Heart right ventricle (tissue), 16 donors: Measurements from ENCODE around the gene TFAM. TPM values are rescaled to one million over a fixed set of nuclear protein-coding genes. Genes with fewer than 3 reads are reported as not detected.

Experiments used
- ATAC-seq, 8 donors: fragments of 200-7000 bp; cut with Tn5 transposase; one replicate each; pipeline ENCODE4 v1.9.1; 2020; ENCODE audit warnings: mild to moderate bottlenecking in 8 of 8, moderate library complexity in 8 of 8, moderate number of reproducible peaks in 1 of 8
- DNase-seq, 2 donors: peaks; one replicate each; pipeline ENCODE4 v3.0.0-alpha.2; 2020
- H3K27ac ChIP-seq, 10 donors: fragments of 200-600 bp; sonication (generic) in 2 of 10; one replicate each; pipeline versions ENCODE4 v1.5.0 to v1.8.0; 2020 to 2022; ENCODE audit warnings: mild to moderate bottlenecking in 3 of 10
- H3K27me3 ChIP-seq, 7 donors: fragments of 200-600 bp; one replicate each; pipeline ENCODE4 v1.8.0; 2021 to 2022; ENCODE audit warnings: mild to moderate bottlenecking in 2 of 7
- H3K36me3 ChIP-seq, 9 donors: fragments of 200-600 bp; sonication (generic) in 1 of 9; one replicate each; pipeline versions ENCODE4 v1.5.0 to v1.8.0; 2020 to 2022; ENCODE audit warnings: mild to moderate bottlenecking in 2 of 9
- H3K4me1 ChIP-seq, 9 donors: fragments of 200-600 bp; sonication (generic) in 1 of 9; one replicate each; pipeline versions ENCODE4 v1.5.0 to v1.8.0; 2020 to 2022; ENCODE audit warnings: mild to moderate bottlenecking in 4 of 9
- H3K4me3 ChIP-seq, 10 donors: fragments of 200-600 bp; sonication (generic) in 2 of 10; one replicate each; pipeline versions ENCODE4 v1.5.0 to v1.8.0; 2020 to 2022; ENCODE audit warnings: mild to moderate bottlenecking in 7 of 10, moderate library complexity in 2 of 10
- H3K9me3 ChIP-seq, 11 donors: fragments of 200-600 bp in 10 of 11; sonication (generic) in 2 of 11; one replicate each; pipeline versions ENCODE4 v1.5.0 to v1.8.0; 2013 to 2022; ENCODE audit warnings: mild to moderate bottlenecking in 2 of 11, control low read depth in 1 of 11, moderate library complexity in 1 of 11
- WGBS, 2 donors: extraction: QIAGEN DNeasy Blood & Tissue Kit; methylation state at CpG; one replicate each; pipeline ENCODE4 v1.1.7; 2013; ENCODE audit warnings: inconsistent platforms in 1 of 2; 5-methylcytosine and 5-hydroxymethylcytosine counted together
- intact Hi-C, 10 donors: fragments of 100-400 bp; cut with DNase I; formaldehyde crosslinking; loops; one replicate each; pipeline versions ENCODE4 v1.11.1 to v1.14.2; 2022
- polyA plus RNA-seq, 2 donors: library from polyadenylated mRNA; stranded (reverse); fragments of 200-250 nt; gene quantifications; one replicate each; pipeline ENCODE4 v1.2.3, GENCODE V29; 2013
- total RNA-seq, 10 donors: library from RNA; stranded (reverse); fragmentation: NEBNext Ultra II Directional in 3 of 10; extraction: Animal tissue kit (Norgen Biotek cat#: 25700) in 3 of 10; gene quantifications; one replicate each; pipeline versions ENCODE4 v1.2.1 to v1.2.4, GENCODE V29; 2021 to 2023
- TF ChIP-seq, protein P1 (sequence below), 9 donors: fragments of 200-600 bp; sonication (generic) in 2 of 9; IDR thresholded peaks; one replicate each; pipeline versions ENCODE4 v1.5.0 to v1.8.0; 2021 to 2022; ENCODE audit warnings: antibody characterized with exemption in 9 of 9, mild to moderate bottlenecking in 5 of 9, moderate library complexity in 1 of 9
- donor health status: Arrhythmogenic right ventricular cardiomyopathy.
- donor health status: ischemic (EF 13 %, LVEDD 7.1; RV severe dilation, severe dysfunction).
- donor health status: healthy with polysubstance abuse.
- donor health status: DM: no; HTN: yes; CAD: no.
- donor health status: DM: no; HTN: no; CAD: no.
- donor health status: ischemic (EF 25% LVEDD 6.9; RV normal size, moderate dysfunction).
- donor health status: ischemic (EF 25% LVEDD 5.7; RV mildly dilated, moderate dysfunction).
- donor health status: healthy.
- donor health status: DM: yes; HTN: yes; CAD: no.
- donor health status: Ischemic cardiomyopathy.
- donor health status: ischemic (EF 35%, LVEDD 5.7; RV mildly dilated, moderate dysfunction).
- donor health status: nonischemic (EF 11% LVEDD 7.7; RV severe dilation, severe dysfunction).
- donor health status: DM: yes; HTN: yes; CAD: no.
- donor health status: PGD.
- donor health status: ischemic (EF 29% LVEDD 5.4; RV normal size, mild dysfunction).
- donor health status: nonischemic (EF 23%, LVEDD 6.1; RV moderate dilation, normal function).

The TFAM gene
- total and polyA plus RNA-seq, 12 donors = 3.8 to 36.5 (median 31.0) TPM

DNA sequence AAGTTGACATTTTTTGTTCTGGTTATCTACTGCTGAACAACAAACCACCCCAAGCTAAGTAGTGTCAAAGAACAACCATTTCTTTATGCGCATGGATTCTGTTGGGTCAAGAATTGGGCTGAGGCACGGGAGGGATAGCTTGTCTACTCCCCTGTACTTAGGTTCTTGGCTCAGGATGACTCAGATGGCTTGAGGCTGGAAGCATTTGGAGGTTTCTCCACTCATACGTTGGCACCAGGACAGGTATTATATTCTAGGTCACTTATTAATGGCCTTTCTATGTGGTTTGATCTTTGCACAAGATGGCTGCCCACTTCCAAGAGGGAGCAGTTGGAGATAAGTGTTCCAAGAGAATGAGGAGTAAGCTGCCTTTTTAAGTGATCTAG lies 11.8 kb upstream of the TFAM start:
- 80 to 85% methylated on average over 3 of the region's 3 CpGs for WGBS, 2 donors
- DNase-seq (no peak), ATAC-seq (peak in 1 of 8 donors; percentile 37)
- H3K9me3 ChIP-seq = no peaks in the 10 kb centered on the region
- intact Hi-C loops = no loop called here
- no peak overlapping the region for H3K4me3 ChIP-seq
- H3K27me3 ChIP-seq = no peaks in the 10 kb centered on the region
- peaks cover 0 to 5% (median 0%) of the 10 kb centered on the region in 9 donors for H3K4me1 ChIP-seq
- TF ChIP-seq, protein P1, sequence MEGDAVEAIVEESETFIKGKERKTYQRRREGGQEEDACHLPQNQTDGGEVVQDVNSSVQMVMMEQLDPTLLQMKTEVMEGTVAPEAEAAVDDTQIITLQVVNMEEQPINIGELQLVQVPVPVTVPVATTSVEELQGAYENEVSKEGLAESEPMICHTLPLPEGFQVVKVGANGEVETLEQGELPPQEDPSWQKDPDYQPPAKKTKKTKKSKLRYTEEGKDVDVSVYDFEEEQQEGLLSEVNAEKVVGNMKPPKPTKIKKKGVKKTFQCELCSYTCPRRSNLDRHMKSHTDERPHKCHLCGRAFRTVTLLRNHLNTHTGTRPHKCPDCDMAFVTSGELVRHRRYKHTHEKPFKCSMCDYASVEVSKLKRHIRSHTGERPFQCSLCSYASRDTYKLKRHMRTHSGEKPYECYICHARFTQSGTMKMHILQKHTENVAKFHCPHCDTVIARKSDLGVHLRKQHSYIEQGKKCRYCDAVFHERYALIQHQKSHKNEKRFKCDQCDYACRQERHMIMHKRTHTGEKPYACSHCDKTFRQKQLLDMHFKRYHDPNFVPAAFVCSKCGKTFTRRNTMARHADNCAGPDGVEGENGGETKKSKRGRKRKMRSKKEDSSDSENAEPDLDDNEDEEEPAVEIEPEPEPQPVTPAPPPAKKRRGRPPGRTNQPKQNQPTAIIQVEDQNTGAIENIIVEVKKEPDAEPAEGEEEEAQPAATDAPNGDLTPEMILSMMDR (IDR thresholded peaks at IDR 0.05) = no peak
- H3K36me3 ChIP-seq = peaks cover 0 to 27% (median 3%) of the 10 kb centered on the region in 9 donors
- no peak overlapping the region for H3K27ac ChIP-seq

DNA sequence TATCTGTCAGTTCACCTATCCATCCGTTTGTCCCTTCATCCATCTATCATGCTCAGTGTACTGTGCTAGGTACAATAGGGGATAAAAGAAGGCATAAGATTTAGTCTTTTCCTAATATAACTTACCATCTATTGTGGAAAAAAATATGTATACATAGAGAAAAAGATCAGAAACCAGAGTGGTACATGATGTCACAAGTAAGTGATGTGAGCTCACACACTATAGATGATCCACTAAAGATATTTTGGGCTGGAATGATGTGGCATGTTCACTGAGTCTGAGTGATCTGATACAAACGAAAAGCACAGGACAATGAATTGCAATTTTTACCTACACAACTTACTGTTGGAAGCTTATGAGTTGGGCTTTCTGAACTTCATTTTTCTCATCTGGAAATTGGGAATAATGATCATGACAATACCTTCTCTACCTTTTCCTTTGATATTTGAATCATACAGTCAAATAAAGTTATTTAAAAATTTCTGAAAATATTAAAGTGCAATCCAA lies 2.7 kb upstream of the TFAM start:
- no peak for DNase-seq
- intact Hi-C loops = loop anchor here in 4 of 10 donors (10.0 kb wide), 2 partner anchors 48 to 208 kb away; partner anchors contain the start of gene UBE2D1 (in 2 of the 4)
- H3K27ac ChIP-seq = no peak overlapping the region
- peaks cover 0 to 32% (median 22%) of the 10 kb centered on the region in 9 donors for H3K4me1 ChIP-seq
- no peaks in the 10 kb centered on the region for H3K27me3 ChIP-seq
- H3K36me3 ChIP-seq = peaks cover 0 to 11% (median 3%) of the 10 kb centered on the region in 9 donors
- no peak overlapping the region for H3K4me3 ChIP-seq
- ATAC-seq = no peak
- TF ChIP-seq, protein P1 (IDR thresholded peaks at IDR 0.05) = no peak
- H3K9me3 ChIP-seq = no peaks in the 10 kb centered on the region
- WGBS, 2 donors = 82 to 85% methylated on average over 2 of the region's 2 CpGs

DNA sequence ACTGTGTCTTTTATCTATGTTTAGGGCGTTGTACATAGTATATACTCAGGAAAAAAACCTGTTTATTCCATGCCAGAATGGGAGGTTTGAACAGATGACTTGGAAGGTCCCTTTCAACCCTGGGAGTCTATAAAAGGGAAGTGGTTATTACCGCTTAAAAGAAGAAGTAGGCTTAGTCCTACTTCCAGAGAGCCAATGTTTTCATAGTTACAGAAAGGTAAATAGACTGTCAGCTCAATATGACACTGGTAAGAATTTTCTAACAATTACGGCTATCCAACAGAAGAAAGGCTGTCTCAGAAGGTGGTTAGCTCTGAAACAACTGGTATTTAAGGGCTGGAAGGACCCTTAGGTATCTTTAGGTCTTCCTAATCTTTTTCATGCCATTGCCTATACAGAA lies 1.1 kb upstream of the TFAM start:
- TF ChIP-seq, protein P1 (IDR thresholded peaks at IDR 0.05) = no peak
- 62 to 65% methylated on average over 3 of the region's 3 CpGs for WGBS, 2 donors

DNA sequence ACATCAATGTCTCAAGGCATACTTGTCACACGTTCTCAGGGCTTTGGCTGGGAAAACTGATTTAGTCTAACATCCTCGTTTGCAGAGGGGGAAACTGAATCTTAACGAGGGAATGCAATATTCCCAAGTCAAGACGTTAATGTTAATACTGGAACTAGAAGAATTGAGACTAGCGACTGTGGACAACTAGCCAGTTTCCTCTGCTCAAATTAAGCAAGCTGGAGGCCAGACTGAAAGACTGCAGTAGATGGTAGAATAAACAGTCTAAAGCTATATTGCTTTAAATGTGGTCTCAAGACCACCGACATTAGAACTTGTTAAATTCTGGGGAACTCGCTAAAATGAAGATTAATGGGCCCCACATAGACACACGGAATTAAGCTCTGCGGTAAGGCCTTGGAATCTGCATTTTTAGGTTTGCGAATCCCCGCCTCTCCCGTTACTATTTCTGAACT lies 639 bp upstream of the TFAM start:
- DNase-seq (no peak), ATAC-seq (peak in 7 of 8 donors; percentile 1 to 13 (median 4))
- Histone ChIP-seq H3K4me1 (peaks cover 0 to 34% (median 22%) of the 10 kb centered on the region in 9 donors), H3K27ac (peak overlapping the region; percentile 57 to 98 (median 93)), H3K27me3 (no peaks in the 10 kb centered on the region), H3K9me3 (no peaks in the 10 kb centered on the region), H3K4me3 (peak overlapping the region; percentile 56 to 98 (median 85)), H3K36me3 (peaks cover 0 to 32% (median 18%) of the 10 kb centered on the region in 9 donors)
- 0 to 1% methylated on average over 12 of the region's 12 CpGs for WGBS, 2 donors
- TF ChIP-seq, protein P1 (IDR thresholded peaks at IDR 0.05) = no peak
- intact Hi-C loops = loop anchor here in 9 of 10 donors (1.0 to 10.0 kb wide), 4 partner anchors 49 to 210 kb away; partner anchors contain the start of gene UBE2D1 (in 7 of the 9)

More for the DNA sequence above, 1.1 kb upstream of the TFAM start:
- peak in 2 of 8 donors; percentile 10 to 14 for ATAC-seq
- DNase-seq = no peak
- H3K9me3 ChIP-seq = no peaks in the 10 kb centered on the region
- intact Hi-C loops = loop anchor here in 9 of 10 donors (1.0 to 10.0 kb wide), 4 partner anchors 49 to 209 kb away; partner anchors contain the start of gene UBE2D1 (in 7 of the 9)
- H3K27me3 ChIP-seq = no peaks in the 10 kb centered on the region
- peak overlapping the region in 9 of 10 donors; percentile 89 to 98 (median 95) for H3K27ac ChIP-seq
- peak overlapping the region; percentile 56 to 98 (median 85) for H3K4me3 ChIP-seq
- peaks cover 0 to 34% (median 22%) of the 10 kb centered on the region in 9 donors for H3K4me1 ChIP-seq
- peaks cover 0 to 27% (median 13%) of the 10 kb centered on the region in 9 donors for H3K36me3 ChIP-seq
